KMS-11 (cell line): ENCODE data around the gene NEDD9.

Experiments used
- H2AFZ ChIP-seq: fragments of 200-600 bp; sonication (generic); 2 replicates; pipeline ENCODE4 v1.6.1; 2016; ENCODE audit warnings: antibody characterized with exemption, mixed run types, low read depth
- H3K27ac ChIP-seq: fragments of 200-600 bp; sonication (generic); 2 replicates; pipeline ENCODE4 v1.6.1; 2016; ENCODE audit warnings: mild to moderate bottlenecking, mixed run types
- H3K27me3 ChIP-seq: fragments of 200-600 bp; sonication (generic); 2 replicates; pipeline ENCODE4 v1.6.1; 2017; ENCODE audit warnings: mild to moderate bottlenecking, low read depth, mixed run types, moderate library complexity; ENCODE audit not compliant: insufficient read depth
- H3K36me3 ChIP-seq: fragments of 200-600 bp; sonication (generic); 2 replicates; pipeline ENCODE4 v1.6.1; 2017; ENCODE audit warnings: mild to moderate bottlenecking, mixed run types; ENCODE audit not compliant: insufficient read depth
- H3K4me1 ChIP-seq: fragments of 200-600 bp; sonication (generic); 2 replicates; pipeline ENCODE4 v1.6.1; 2016; ENCODE audit warnings: mild to moderate bottlenecking, low read depth, mixed run types; ENCODE audit not compliant: poor library complexity, severe bottlenecking
- H3K4me2 ChIP-seq: fragments of 200-600 bp; sonication (generic); 2 replicates; pipeline ENCODE4 v1.7.0; 2016; ENCODE audit warnings: mild to moderate bottlenecking, mixed run types
- H3K4me3 ChIP-seq: fragments of 200-600 bp; sonication (generic); IDR thresholded peaks from 2 replicates; pipeline ENCODE4 v1.6.1; 2017; ENCODE audit warnings: low read depth, low read length, mixed read lengths; ENCODE audit not compliant: insufficient read depth
- H3K79me2 ChIP-seq: fragments of 200-600 bp; sonication (generic); 2 replicates; pipeline ENCODE4 v1.6.1; 2016; ENCODE audit warnings: low read depth, mixed run types; ENCODE audit not compliant: insufficient read depth
- H3K9ac ChIP-seq: fragments of 200-600 bp; sonication (generic); 2 replicates; pipeline ENCODE4 v1.6.1; 2016; ENCODE audit warnings: mild to moderate bottlenecking, mixed run types
- H4K20me1 ChIP-seq: fragments of 200-600 bp; sonication (generic); 2 replicates; pipeline ENCODE4 v1.6.1; 2016; ENCODE audit warnings: mild to moderate bottlenecking, mixed run types; ENCODE audit not compliant: insufficient read depth
- TF ChIP-seq, protein P1 (sequence below): fragments of 200-600 bp; sonication (generic); conservative IDR thresholded peaks from 2 replicates; pipeline ENCODE4 v1.6.1; 2017; ENCODE audit warnings: low read depth, mild to moderate bottlenecking, antibody characterized with exemption, low read length, moderate library complexity, mixed read lengths

The NEDD9 gene

DNA sequence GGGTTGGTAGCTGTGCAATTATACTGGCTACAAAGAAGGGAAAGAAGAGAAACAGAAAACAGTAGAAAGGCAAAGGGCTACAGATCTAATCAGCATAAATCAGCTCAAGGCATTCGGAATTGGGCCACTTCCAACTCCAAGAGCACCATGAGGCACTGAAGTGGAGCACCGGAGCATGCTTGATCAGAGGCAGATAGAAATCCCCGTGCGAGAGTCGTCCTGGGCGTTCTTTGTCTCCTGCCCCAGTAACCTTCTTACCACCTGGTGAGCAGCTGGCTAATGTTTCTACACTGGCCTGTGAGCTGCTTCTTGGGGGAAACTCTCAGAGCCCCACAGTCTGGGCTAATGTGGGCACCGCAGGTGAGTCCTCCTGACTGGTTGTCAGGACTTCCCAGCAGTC lies 16.7 kb downstream of the NEDD9 start:
- Histone ChIP-seq H3K79me2 (no peaks in the 10 kb centered on the region), H3K27me3 (no peaks in the 10 kb centered on the region), H3K4me1 (no peaks in the 10 kb centered on the region), H3K4me2 (no peak overlapping the region), H3K27ac (no peak overlapping the region), H3K4me3 (no peak overlapping the region), H2AFZ (no peak overlapping the region), H3K9ac (no peak overlapping the region), H3K36me3 (no peaks in the 10 kb centered on the region), H4K20me1 (no peaks in the 10 kb centered on the region)
- TF ChIP-seq, protein P1, sequence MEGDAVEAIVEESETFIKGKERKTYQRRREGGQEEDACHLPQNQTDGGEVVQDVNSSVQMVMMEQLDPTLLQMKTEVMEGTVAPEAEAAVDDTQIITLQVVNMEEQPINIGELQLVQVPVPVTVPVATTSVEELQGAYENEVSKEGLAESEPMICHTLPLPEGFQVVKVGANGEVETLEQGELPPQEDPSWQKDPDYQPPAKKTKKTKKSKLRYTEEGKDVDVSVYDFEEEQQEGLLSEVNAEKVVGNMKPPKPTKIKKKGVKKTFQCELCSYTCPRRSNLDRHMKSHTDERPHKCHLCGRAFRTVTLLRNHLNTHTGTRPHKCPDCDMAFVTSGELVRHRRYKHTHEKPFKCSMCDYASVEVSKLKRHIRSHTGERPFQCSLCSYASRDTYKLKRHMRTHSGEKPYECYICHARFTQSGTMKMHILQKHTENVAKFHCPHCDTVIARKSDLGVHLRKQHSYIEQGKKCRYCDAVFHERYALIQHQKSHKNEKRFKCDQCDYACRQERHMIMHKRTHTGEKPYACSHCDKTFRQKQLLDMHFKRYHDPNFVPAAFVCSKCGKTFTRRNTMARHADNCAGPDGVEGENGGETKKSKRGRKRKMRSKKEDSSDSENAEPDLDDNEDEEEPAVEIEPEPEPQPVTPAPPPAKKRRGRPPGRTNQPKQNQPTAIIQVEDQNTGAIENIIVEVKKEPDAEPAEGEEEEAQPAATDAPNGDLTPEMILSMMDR, result no peak

DNA sequence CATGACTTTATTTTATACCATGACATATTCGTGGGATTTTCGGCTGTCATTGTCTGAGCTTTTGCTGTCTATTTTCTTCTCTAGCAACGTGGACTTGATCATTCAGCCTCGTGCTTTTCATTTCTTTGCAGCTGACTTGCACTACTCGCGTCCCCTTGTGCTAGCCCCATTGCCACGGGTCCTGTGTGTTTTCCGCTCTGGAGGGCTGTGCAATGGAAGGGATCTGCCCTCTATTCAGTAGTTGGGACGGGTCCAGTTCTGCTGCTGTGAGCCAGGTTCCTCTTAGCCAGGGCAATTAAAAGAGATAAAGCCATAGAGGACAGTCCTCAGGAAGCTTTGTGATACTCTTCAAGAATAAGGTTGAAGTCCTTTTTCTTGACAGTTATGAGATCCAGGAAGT lies 17.6 kb downstream of the NEDD9 start:
- Histone ChIP-seq H3K36me3 (no peaks in the 10 kb centered on the region), H2AFZ (no peak overlapping the region), H3K9ac (no peak overlapping the region), H4K20me1 (no peaks in the 10 kb centered on the region), H3K4me3 (no peak overlapping the region), H3K27ac (no peak overlapping the region), H3K79me2 (no peaks in the 10 kb centered on the region), H3K27me3 (no peaks in the 10 kb centered on the region), H3K4me2 (no peak overlapping the region), H3K4me1 (no peaks in the 10 kb centered on the region)
- TF ChIP-seq, protein P1, result no peak

DNA sequence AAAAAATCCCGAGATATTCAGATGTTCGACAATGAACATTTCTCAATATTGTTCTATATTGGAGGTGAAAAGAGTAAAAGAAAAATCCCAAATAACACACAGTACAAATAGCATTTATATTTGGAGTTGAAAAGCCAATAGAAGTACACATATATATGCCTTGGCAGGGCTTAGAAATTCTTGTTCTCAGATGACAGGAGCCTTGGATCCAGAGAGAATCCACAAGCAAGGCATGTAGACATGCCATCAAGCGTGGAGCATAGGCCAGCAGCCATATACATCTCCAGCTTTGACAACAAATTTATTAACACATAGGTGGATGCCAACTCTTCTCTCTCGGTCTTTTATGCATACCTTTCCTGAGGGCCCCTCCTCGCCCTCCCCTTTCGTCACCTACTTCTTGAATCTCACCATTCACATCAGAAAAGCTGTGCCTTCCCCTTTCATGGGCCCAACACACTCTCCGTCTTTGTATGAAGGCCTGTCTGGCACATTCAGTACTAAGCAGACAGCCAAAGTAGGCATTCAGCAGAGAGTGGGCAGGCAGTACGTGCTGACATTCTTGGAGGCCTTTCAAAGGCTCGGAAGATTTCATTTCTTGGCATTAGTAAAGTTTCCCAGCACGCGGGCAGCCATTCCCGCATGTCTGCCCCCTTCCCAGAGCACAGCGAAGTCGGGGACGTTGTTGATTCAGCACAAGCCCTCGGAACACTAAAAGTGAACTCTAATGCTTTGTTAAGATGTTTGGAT lies 18.2 kb downstream of the NEDD9 start:
- Histone ChIP-seq H4K20me1 (no peaks in the 10 kb centered on the region), H3K79me2 (no peaks in the 10 kb centered on the region), H3K4me1 (no peaks in the 10 kb centered on the region), H3K36me3 (no peaks in the 10 kb centered on the region), H3K27ac (no peak overlapping the region), H2AFZ (no peak overlapping the region), H3K27me3 (no peaks in the 10 kb centered on the region), H3K4me2 (no peak overlapping the region), H3K9ac (no peak overlapping the region), H3K4me3 (no peak overlapping the region)
- TF ChIP-seq, protein P1, result no peak

DNA sequence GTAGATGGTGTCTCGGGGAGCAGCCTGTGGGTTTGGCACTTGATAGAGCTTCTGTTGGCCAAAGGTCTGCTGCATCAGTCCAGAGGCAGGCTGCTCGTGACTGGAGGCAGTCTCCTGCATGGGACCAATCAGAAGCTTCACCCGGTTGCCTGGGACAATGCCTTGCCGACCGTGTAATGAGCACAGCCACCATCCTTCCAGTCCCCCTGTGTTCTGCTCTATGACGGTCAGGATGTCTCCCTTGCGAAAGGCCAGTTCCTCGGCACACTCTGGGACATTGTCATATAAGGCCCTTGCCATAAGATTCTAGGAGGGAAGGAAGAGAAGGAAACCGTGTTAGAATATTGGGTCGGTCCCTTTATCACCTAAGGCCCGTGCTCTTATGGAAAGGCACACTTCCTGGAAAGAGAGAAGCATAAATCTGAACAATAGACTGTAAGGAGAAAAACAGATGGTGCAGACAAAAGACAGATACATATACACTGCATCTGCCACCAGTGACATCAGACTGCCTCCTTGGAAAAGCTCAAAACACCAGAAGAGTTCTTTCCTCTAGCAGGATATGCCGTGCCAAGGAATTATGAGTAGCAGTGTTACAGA lies 18.9 kb downstream of the NEDD9 start:
- Histone ChIP-seq H3K36me3 (no peaks in the 10 kb centered on the region), H3K4me3 (no peak overlapping the region), H4K20me1 (no peaks in the 10 kb centered on the region), H3K4me2 (no peak overlapping the region), H3K27me3 (no peaks in the 10 kb centered on the region), H2AFZ (no peak overlapping the region), H3K79me2 (no peaks in the 10 kb centered on the region), H3K9ac (no peak overlapping the region), H3K4me1 (no peaks in the 10 kb centered on the region), H3K27ac (no peak overlapping the region)
- TF ChIP-seq, protein P1, result no peak
